Measurements from ENCODE around the gene CAMSAP2.

The CAMSAP2 gene

GRCh38 chr1:200883118-200883517 lies 144.4 kb downstream of the CAMSAP2 start:
- no peaks in the 10 kb centered on the region for H3K9me3 ChIP-seq (ENCODE audit: control insufficient read depth, insufficient read depth, low read depth, low read length)
- H3K36me3 ChIP-seq (ENCODE audit: control insufficient read depth, insufficient read depth, low read length): no peaks in the 10 kb centered on the region
- no peak overlapping the region for H3K9ac ChIP-seq (ENCODE audit: low read length)
- H3K4me3 ChIP-seq (ENCODE audit: low read depth, low read length): no peak overlapping the region
- no peaks in the 10 kb centered on the region for H3K27me3 ChIP-seq (ENCODE audit: control insufficient read depth, insufficient read depth, low read length)
- no peak overlapping the region for H3K27ac ChIP-seq (ENCODE audit: low read depth, low read length)
- peaks cover 17% of the 10 kb centered on the region for H3K4me1 ChIP-seq (ENCODE audit: control insufficient read depth, insufficient read depth, low read length)

- Histone ChIP-seq H3K36me3 (ENCODE audit: control insufficient read depth, insufficient read depth, low read length) (no peaks in the 10 kb centered on the region), H3K9ac (ENCODE audit: low read length) (no peak overlapping the region), H3K27me3 (ENCODE audit: control insufficient read depth, insufficient read depth, low read length) (no peaks in the 10 kb centered on the region), H3K4me3 (ENCODE audit: low read depth, low read length) (no peak overlapping the region), H3K9me3 (ENCODE audit: control insufficient read depth, insufficient read depth, low read depth, low read length) (no peaks in the 10 kb centered on the region), H3K4me1 (ENCODE audit: control insufficient read depth, insufficient read depth, low read length) (peaks cover 29% of the 10 kb centered on the region), H3K27ac (ENCODE audit: low read depth, low read length) (no peak overlapping the region)
Observed at GRCh38 chr1:200885623-200886402, 147.1 kb downstream of the CAMSAP2 start.

- Histone ChIP-seq H3K4me1 (ENCODE audit: control insufficient read depth, insufficient read depth, low read length) (peaks cover 29% of the 10 kb centered on the region), H3K9ac (ENCODE audit: low read length) (no peak overlapping the region), H3K36me3 (ENCODE audit: control insufficient read depth, insufficient read depth, low read length) (no peaks in the 10 kb centered on the region), H3K4me3 (ENCODE audit: low read depth, low read length) (no peak overlapping the region), H3K27me3 (ENCODE audit: control insufficient read depth, insufficient read depth, low read length) (no peaks in the 10 kb centered on the region), H3K9me3 (ENCODE audit: control insufficient read depth, insufficient read depth, low read depth, low read length) (no peaks in the 10 kb centered on the region), H3K27ac (ENCODE audit: low read depth, low read length) (no peak overlapping the region)
Observed at GRCh38 chr1:200886594-200886993, 147.9 kb downstream of the CAMSAP2 start.

GRCh38 chr1:200887036-200887435 lies 148.3 kb downstream of the CAMSAP2 start:
- H3K9me3 ChIP-seq (ENCODE audit: control insufficient read depth, insufficient read depth, low read depth, low read length): no peaks in the 10 kb centered on the region
- no peak overlapping the region for H3K4me3 ChIP-seq (ENCODE audit: low read depth, low read length)
- H3K4me1 ChIP-seq (ENCODE audit: control insufficient read depth, insufficient read depth, low read length): peaks cover 29% of the 10 kb centered on the region
- no peaks in the 10 kb centered on the region for H3K36me3 ChIP-seq (ENCODE audit: control insufficient read depth, insufficient read depth, low read length)
- no peaks in the 10 kb centered on the region for H3K27me3 ChIP-seq (ENCODE audit: control insufficient read depth, insufficient read depth, low read length)
- no peak overlapping the region for H3K9ac ChIP-seq (ENCODE audit: low read length)
- no peak overlapping the region for H3K27ac ChIP-seq (ENCODE audit: low read depth, low read length)

- Histone ChIP-seq H3K36me3 (ENCODE audit: control insufficient read depth, insufficient read depth, low read length) (no peaks in the 10 kb centered on the region), H3K9me3 (ENCODE audit: control insufficient read depth, insufficient read depth, low read depth, low read length) (no peaks in the 10 kb centered on the region), H3K27ac (ENCODE audit: low read depth, low read length) (no peak overlapping the region), H3K4me1 (ENCODE audit: control insufficient read depth, insufficient read depth, low read length) (peaks cover 35% of the 10 kb centered on the region), H3K4me3 (ENCODE audit: low read depth, low read length) (no peak overlapping the region), H3K27me3 (ENCODE audit: control insufficient read depth, insufficient read depth, low read length) (no peaks in the 10 kb centered on the region), H3K9ac (ENCODE audit: low read length) (no peak overlapping the region)
Observed at GRCh38 chr1:200887772-200888348, 149.2 kb downstream of the CAMSAP2 start.

- H3K9ac ChIP-seq (ENCODE audit: low read length): no peak overlapping the region
- no peak overlapping the region for H3K4me3 ChIP-seq (ENCODE audit: low read depth, low read length)
- no peaks in the 10 kb centered on the region for H3K27me3 ChIP-seq (ENCODE audit: control insufficient read depth, insufficient read depth, low read length)
- no peak overlapping the region for H3K27ac ChIP-seq (ENCODE audit: low read depth, low read length)
- no peaks in the 10 kb centered on the region for H3K36me3 ChIP-seq (ENCODE audit: control insufficient read depth, insufficient read depth, low read length)
- H3K9me3 ChIP-seq (ENCODE audit: control insufficient read depth, insufficient read depth, low read depth, low read length): no peaks in the 10 kb centered on the region
- H3K4me1 ChIP-seq (ENCODE audit: control insufficient read depth, insufficient read depth, low read length): peaks cover 40% of the 10 kb centered on the region
Observed at GRCh38 chr1:200888349-200888838, 149.7 kb downstream of the CAMSAP2 start.

- Histone ChIP-seq H3K27ac (ENCODE audit: low read depth, low read length) (no peak overlapping the region), H3K27me3 (ENCODE audit: control insufficient read depth, insufficient read depth, low read length) (no peaks in the 10 kb centered on the region), H3K9me3 (ENCODE audit: control insufficient read depth, insufficient read depth, low read depth, low read length) (no peaks in the 10 kb centered on the region), H3K4me3 (ENCODE audit: low read depth, low read length) (no peak overlapping the region), H3K9ac (ENCODE audit: low read length) (no peak overlapping the region), H3K4me1 (ENCODE audit: control insufficient read depth, insufficient read depth, low read length) (peaks cover 48% of the 10 kb centered on the region), H3K36me3 (ENCODE audit: control insufficient read depth, insufficient read depth, low read length) (no peaks in the 10 kb centered on the region)
Observed at GRCh38 chr1:200889571-200889970, 150.9 kb downstream of the CAMSAP2 start.

- Histone ChIP-seq H3K36me3 (ENCODE audit: control insufficient read depth, insufficient read depth, low read length) (no peaks in the 10 kb centered on the region), H3K4me3 (ENCODE audit: low read depth, low read length) (no peak overlapping the region), H3K4me1 (ENCODE audit: control insufficient read depth, insufficient read depth, low read length) (peaks cover 53% of the 10 kb centered on the region), H3K9ac (ENCODE audit: low read length) (no peak overlapping the region), H3K27ac (ENCODE audit: low read depth, low read length) (no peak overlapping the region), H3K9me3 (ENCODE audit: control insufficient read depth, insufficient read depth, low read depth, low read length) (no peaks in the 10 kb centered on the region), H3K27me3 (ENCODE audit: control insufficient read depth, insufficient read depth, low read length) (no peaks in the 10 kb centered on the region)
Observed at GRCh38 chr1:200890027-200890426, 151.3 kb downstream of the CAMSAP2 start.

GRCh38 chr1:200890818-200891773 lies 152.4 kb downstream of the CAMSAP2 start:
- Histone ChIP-seq H3K4me1 (ENCODE audit: control insufficient read depth, insufficient read depth, low read length) (peaks cover 63% of the 10 kb centered on the region), H3K4me3 (ENCODE audit: low read depth, low read length) (peak overlapping the region; percentile 83), H3K27ac (ENCODE audit: low read depth, low read length) (peak overlapping the region; percentile 100), H3K36me3 (ENCODE audit: control insufficient read depth, insufficient read depth, low read length) (no peaks in the 10 kb centered on the region), H3K9ac (ENCODE audit: low read length) (peak overlapping the region; percentile 100), H3K9me3 (ENCODE audit: control insufficient read depth, insufficient read depth, low read depth, low read length) (no peaks in the 10 kb centered on the region), H3K27me3 (ENCODE audit: control insufficient read depth, insufficient read depth, low read length) (no peaks in the 10 kb centered on the region)

GRCh38 chr1:200891774-200892157 lies 153.1 kb downstream of the CAMSAP2 start:
- peak overlapping the region; percentile 83 for H3K4me3 ChIP-seq (ENCODE audit: low read depth, low read length)
- peak overlapping the region; percentile 100 for H3K27ac ChIP-seq (ENCODE audit: low read depth, low read length)
- peak overlapping the region; percentile 100 for H3K9ac ChIP-seq (ENCODE audit: low read length)

More at GRCh38 chr1:200891774-200892157, 153.1 kb downstream of the CAMSAP2 start:
- Histone ChIP-seq H3K27me3 (ENCODE audit: control insufficient read depth, insufficient read depth, low read length) (no peaks in the 10 kb centered on the region), H3K9me3 (ENCODE audit: control insufficient read depth, insufficient read depth, low read depth, low read length) (no peaks in the 10 kb centered on the region), H3K36me3 (ENCODE audit: control insufficient read depth, insufficient read depth, low read length) (no peaks in the 10 kb centered on the region), H3K4me1 (ENCODE audit: control insufficient read depth, insufficient read depth, low read length) (peaks cover 69% of the 10 kb centered on the region)
